Sigmoid colon (tissue), 7 donors: ENCODE results near the gene SNX15. TPM values are rescaled to one million over a fixed set of nuclear protein-coding genes. Genes with fewer than 3 reads are reported as not detected.

Experiments used
- DNase-seq: peaks from one replicate; pipeline ENCODE4 v3.0.0-alpha.2; 2019
- H3K27ac ChIP-seq, 4 donors: fragments of 200-600 bp; sonication (generic); one replicate each; pipeline ENCODE4 v1.5.1; 2016 to 2019; ENCODE audit warnings: mild to moderate bottlenecking in 1 of 4
- H3K27me3 ChIP-seq, 3 donors: fragments of 200-600 bp; sonication (generic); one replicate each; pipeline ENCODE4 v1.5.1; 2019; ENCODE audit warnings: mild to moderate bottlenecking in 1 of 3
- H3K36me3 ChIP-seq, 4 donors: fragments of 200-600 bp; sonication (generic); one replicate each; pipeline ENCODE4 v1.5.1; 2016 to 2019
- H3K4me1 ChIP-seq, 4 donors: fragments of 200-600 bp; sonication (generic); one replicate each; pipeline ENCODE4 v1.5.1; 2017 to 2019
- H3K4me3 ChIP-seq, 4 donors: fragments of 200-600 bp; sonication (generic); one replicate each; pipeline ENCODE4 v1.5.1; 2017 to 2019; ENCODE audit warnings: mild to moderate bottlenecking in 2 of 4, moderate library complexity in 1 of 4
- H3K9me3 ChIP-seq, 4 donors: fragments of 200-600 bp in 3 of 4; sonication (generic) in 3 of 4; one replicate each; pipeline versions ENCODE4 v1.5.1 to v1.6.1; 2013 to 2019
- EP300 ChIP-seq, 4 donors: sonication (generic); formaldehyde crosslinking; IDR thresholded peaks; one replicate each; pipeline ENCODE4 v1.6.1; 2017; ENCODE audit warnings: antibody characterized with exemption in 4 of 4
- POLR2A ChIP-seq, 2 donors: fragments of 450-650 bp; IDR thresholded peaks; one replicate each; pipeline ENCODE4 v1.6.1; 2016; ENCODE audit warnings: antibody characterized with exemption in 2 of 2, mild to moderate bottlenecking in 2 of 2, moderate library complexity in 2 of 2
- POLR2AphosphoS5 ChIP-seq, 4 donors: sonication (generic); formaldehyde crosslinking; IDR thresholded peaks; one replicate each; pipeline ENCODE4 v1.6.1; 2017; ENCODE audit warnings: antibody characterized with exemption in 4 of 4
- WGBS, 2 donors: extraction: QIAGEN DNeasy Blood & Tissue Kit; methylation state at CpG; one replicate each; pipeline ENCODE4 v1.1.7; 2013; 5-methylcytosine and 5-hydroxymethylcytosine counted together
- intact Hi-C: fragments of 100-400 bp; cut with DNase I; formaldehyde crosslinking; loops from one replicate; pipeline ENCODE4 v1.15.1; 2023
- polyA plus RNA-seq, 3 donors: library from polyadenylated mRNA; stranded (reverse); fragments of 200-250 nt; gene quantifications; one replicate each; pipeline ENCODE4 v1.2.3, GENCODE V29; 2013
- total RNA-seq, 4 donors: library from RNA; depleted of rRNA; stranded (reverse); fragments of >200 nt; gene quantifications; one replicate each; pipeline ENCODE4 v1.1.0, GENCODE V29; 2016
- TF ChIP-seq, protein P1 (sequence below), 4 experiments: fragments of 450-650 bp in 3 of 4; fragments of 200-600 bp in 1 of 4; IDR thresholded peaks; one replicate each; pipeline ENCODE4 v1.5.1; 2016 to 2019; ENCODE audit warnings: antibody characterized with exemption in 4 of 4, mild to moderate bottlenecking in 3 of 4, moderate library complexity in 2 of 4
- donor health status: healthy with polysubstance abuse.
- donor health status: Bipolar disorder and iron deficiency.
- donor health status: healthy.

The SNX15 gene
- total and polyA plus RNA-seq, 7 donors, result 20.1 to 36.6 (median 27.6) TPM

GRCh38 chr11:65059959-65060824, 33.0 kb downstream of the SNX15 start:
- H3K9me3 ChIP-seq, result no peaks in the 10 kb centered on the region
- WGBS, 2 donors, result 52 to 59% methylated on average over 10 of the region's 10 CpGs
- no peaks in the 10 kb centered on the region for H3K27me3 ChIP-seq
- H3K36me3 ChIP-seq, result no peaks in the 10 kb centered on the region
- H3K27ac ChIP-seq, result no peak overlapping the region
- no peak for DNase-seq
- no peak overlapping the region for H3K4me3 ChIP-seq
- TF ChIP-seq, protein P1, sequence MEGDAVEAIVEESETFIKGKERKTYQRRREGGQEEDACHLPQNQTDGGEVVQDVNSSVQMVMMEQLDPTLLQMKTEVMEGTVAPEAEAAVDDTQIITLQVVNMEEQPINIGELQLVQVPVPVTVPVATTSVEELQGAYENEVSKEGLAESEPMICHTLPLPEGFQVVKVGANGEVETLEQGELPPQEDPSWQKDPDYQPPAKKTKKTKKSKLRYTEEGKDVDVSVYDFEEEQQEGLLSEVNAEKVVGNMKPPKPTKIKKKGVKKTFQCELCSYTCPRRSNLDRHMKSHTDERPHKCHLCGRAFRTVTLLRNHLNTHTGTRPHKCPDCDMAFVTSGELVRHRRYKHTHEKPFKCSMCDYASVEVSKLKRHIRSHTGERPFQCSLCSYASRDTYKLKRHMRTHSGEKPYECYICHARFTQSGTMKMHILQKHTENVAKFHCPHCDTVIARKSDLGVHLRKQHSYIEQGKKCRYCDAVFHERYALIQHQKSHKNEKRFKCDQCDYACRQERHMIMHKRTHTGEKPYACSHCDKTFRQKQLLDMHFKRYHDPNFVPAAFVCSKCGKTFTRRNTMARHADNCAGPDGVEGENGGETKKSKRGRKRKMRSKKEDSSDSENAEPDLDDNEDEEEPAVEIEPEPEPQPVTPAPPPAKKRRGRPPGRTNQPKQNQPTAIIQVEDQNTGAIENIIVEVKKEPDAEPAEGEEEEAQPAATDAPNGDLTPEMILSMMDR (IDR thresholded peaks at IDR 0.05), result no peak
- TF ChIP-seq EP300 (IDR thresholded peaks at IDR 0.05), result no peak
- no peaks in the 10 kb centered on the region for H3K4me1 ChIP-seq
- intact Hi-C loops, result no loop called here

DNA sequence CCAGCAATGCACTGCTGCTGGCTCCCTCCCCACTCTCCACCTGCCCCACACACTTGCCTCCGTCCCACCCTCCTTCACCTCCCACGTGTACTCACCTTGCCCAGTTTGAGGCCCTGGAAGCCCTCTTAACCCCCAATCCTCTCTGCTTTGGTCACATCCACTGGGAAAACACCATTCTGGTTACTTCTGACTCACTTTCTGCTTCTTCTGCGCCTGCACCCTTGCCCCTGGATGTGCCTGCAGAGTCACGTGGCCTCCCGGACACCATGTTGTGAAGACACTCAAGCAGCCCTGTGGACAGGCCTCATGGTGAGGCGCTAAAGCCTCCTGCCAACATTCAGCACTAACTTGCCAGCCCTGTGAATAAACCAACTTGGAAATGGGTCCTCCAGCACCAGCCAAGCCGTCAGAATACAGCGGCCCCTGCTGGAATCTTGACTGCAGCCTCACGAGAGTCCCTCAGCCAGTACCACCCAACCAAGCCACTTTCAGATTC, 33.7 kb downstream of the SNX15 start:
- 80 to 86% methylated on average over 9 of the region's 9 CpGs for WGBS, 2 donors
- Histone ChIP-seq H3K4me1 (no peaks in the 10 kb centered on the region), H3K9me3 (no peaks in the 10 kb centered on the region), H3K27me3 (no peaks in the 10 kb centered on the region), H3K36me3 (no peaks in the 10 kb centered on the region), H3K4me3 (no peak overlapping the region), H3K27ac (no peak overlapping the region)
- TF ChIP-seq POLR2A (IDR thresholded peaks at IDR 0.05) (no peak), EP300 (IDR thresholded peaks at IDR 0.05) (no peak), POLR2AphosphoS5 (IDR thresholded peaks at IDR 0.05) (no peak)
- TF ChIP-seq, protein P1 (IDR thresholded peaks at IDR 0.05), result no peak
- DNase-seq, result no peak
- intact Hi-C loops, result no loop called here

GRCh38 chr11:65063532-65063931, 36.3 kb downstream of the SNX15 start:
- WGBS, 2 donors, result 81 to 88% methylated on average over 3 of the region's 3 CpGs
- H3K27me3 ChIP-seq, result no peaks in the 10 kb centered on the region
- H3K4me3 ChIP-seq, result no peak overlapping the region
- no peaks in the 10 kb centered on the region for H3K9me3 ChIP-seq
- intact Hi-C loops, result no loop called here
- no peak overlapping the region for H3K27ac ChIP-seq
- no peak for TF ChIP-seq POLR2A (IDR thresholded peaks at IDR 0.05)
- no peak for TF ChIP-seq EP300 (IDR thresholded peaks at IDR 0.05)
- TF ChIP-seq, protein P1 (IDR thresholded peaks at IDR 0.05), result no peak
- TF ChIP-seq POLR2AphosphoS5 (IDR thresholded peaks at IDR 0.05), result no peak
- no peaks in the 10 kb centered on the region for H3K36me3 ChIP-seq
- no peaks in the 10 kb centered on the region for H3K4me1 ChIP-seq
- no peak for DNase-seq

DNA sequence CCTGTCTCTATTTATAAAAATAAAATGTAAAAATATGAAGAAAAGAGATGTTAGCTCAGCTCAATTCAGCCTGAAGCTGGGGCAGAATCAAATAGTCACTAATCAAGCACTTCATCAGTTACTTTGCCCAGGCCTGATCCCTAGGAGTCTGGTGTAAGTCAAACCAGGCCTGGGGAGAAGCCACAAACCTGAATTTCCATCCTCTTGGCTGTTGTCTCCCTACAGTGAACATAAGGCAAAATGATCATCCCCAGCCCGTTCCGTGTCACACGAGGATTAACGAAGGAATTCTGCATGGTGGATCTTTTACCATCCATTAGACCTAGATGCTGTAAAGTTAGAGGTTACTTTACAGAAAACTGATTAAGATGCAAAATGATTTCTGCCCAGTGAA, 37.6 kb downstream of the SNX15 start:
- no peaks in the 10 kb centered on the region for H3K9me3 ChIP-seq
- H3K27ac ChIP-seq, result no peak overlapping the region
- no peaks in the 10 kb centered on the region for H3K27me3 ChIP-seq
- no peak overlapping the region for H3K4me3 ChIP-seq
- no peaks in the 10 kb centered on the region for H3K4me1 ChIP-seq
- 89 to 93% methylated on average over 4 of the region's 4 CpGs for WGBS, 2 donors
- no peaks in the 10 kb centered on the region for H3K36me3 ChIP-seq
- intact Hi-C loops, result no loop called here
- TF ChIP-seq EP300 (IDR thresholded peaks at IDR 0.05) (no peak), POLR2AphosphoS5 (IDR thresholded peaks at IDR 0.05) (no peak), POLR2A (IDR thresholded peaks at IDR 0.05) (no peak)
- TF ChIP-seq, protein P1 (IDR thresholded peaks at IDR 0.05), result no peak
- no peak for DNase-seq
